Astrocyte (in vitro differentiated cells and primary cell): ENCODE measurements around the gene DNAAF5.

Source experiments
- EZH2 ChIP-seq: IDR thresholded peaks from 2 replicates; pipeline ENCODE4 v1.6.1; 2012; ENCODE audit warnings: mild to moderate bottlenecking, low read length, inconsistent platforms; ENCODE audit not compliant: insufficient read depth
- TF ChIP-seq, protein P1 (sequence below): IDR thresholded peaks from 2 replicates; pipeline ENCODE4 v1.5.1; 2011; ENCODE audit warnings: low read depth, mild to moderate bottlenecking, inconsistent platforms, low read length, moderate library complexity; ENCODE audit not compliant: insufficient read depth

DNA sequence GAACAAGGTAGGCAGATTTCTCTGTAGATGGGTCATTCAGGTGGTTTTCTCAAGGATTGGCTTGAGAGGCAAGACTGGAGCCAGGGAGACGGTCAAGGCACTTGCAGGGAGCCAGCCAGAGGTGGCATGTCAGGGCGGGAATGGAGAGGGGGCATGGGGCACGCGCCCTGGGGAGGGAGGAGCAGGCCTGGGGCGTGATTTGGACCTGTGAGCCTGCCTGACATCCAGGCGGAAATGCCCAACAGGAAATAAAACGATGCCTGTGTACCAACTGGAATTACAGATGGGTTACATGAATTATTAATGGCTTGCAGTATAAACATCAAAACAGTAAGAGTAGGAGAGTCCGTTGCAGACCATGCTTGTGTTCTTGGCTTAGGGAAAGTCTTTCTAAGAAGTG, 97.2 kb downstream of the DNAAF5 start:
- TF ChIP-seq, protein P1, sequence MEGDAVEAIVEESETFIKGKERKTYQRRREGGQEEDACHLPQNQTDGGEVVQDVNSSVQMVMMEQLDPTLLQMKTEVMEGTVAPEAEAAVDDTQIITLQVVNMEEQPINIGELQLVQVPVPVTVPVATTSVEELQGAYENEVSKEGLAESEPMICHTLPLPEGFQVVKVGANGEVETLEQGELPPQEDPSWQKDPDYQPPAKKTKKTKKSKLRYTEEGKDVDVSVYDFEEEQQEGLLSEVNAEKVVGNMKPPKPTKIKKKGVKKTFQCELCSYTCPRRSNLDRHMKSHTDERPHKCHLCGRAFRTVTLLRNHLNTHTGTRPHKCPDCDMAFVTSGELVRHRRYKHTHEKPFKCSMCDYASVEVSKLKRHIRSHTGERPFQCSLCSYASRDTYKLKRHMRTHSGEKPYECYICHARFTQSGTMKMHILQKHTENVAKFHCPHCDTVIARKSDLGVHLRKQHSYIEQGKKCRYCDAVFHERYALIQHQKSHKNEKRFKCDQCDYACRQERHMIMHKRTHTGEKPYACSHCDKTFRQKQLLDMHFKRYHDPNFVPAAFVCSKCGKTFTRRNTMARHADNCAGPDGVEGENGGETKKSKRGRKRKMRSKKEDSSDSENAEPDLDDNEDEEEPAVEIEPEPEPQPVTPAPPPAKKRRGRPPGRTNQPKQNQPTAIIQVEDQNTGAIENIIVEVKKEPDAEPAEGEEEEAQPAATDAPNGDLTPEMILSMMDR: no peak
- no peak for TF ChIP-seq EZH2
